Stimulated activated CD8-positive, alpha-beta memory T cell treated with anti-CD3 and anti-CD28 coated beads, Interleukin-12 subunit alpha, Interleukin-12 subunit beta, amount 100 ng/mL, for 1 hour (primary cell): Measurements from ENCODE around the gene XKR3.
"Not testable (repeated sequence)": the region's sequence is repeated elsewhere in the genome, so short reads cannot be mapped to it uniquely, and the experiment has no call there.

Experiments
- DNase-seq: peaks from one replicate; pipeline ENCODE4 v3.0.0-alpha.2; 2020; ENCODE audit warnings: low read depth

XKR3 gene

GRCh38 chr22:16804882-16805281 lies 20.3 kb downstream of the XKR3 start:
- DNase-seq, result no peak

GRCh38 chr22:16803255-16803917 lies 21.8 kb downstream of the XKR3 start:
- no peak for DNase-seq

GRCh38 chr22:16801571-16801970 lies 23.6 kb downstream of the XKR3 start:
- no peak for DNase-seq

- DNase-seq, result no peak
These were observed 24.1 kb downstream of the XKR3 start for GRCh38 chr22:16801088-16801487.

- DNase-seq, result no peak
These were observed 24.9 kb downstream of the XKR3 start for GRCh38 chr22:16800358-16800757.

GRCh38 chr22:16795504-16795903 lies 29.7 kb downstream of the XKR3 start:
- not testable (repeated sequence) for DNase-seq

- no peak for DNase-seq
These were observed 31.4 kb downstream of the XKR3 start for GRCh38 chr22:16793831-16794230.

GRCh38 chr22:16789860-16790493 lies 35.2 kb downstream of the XKR3 start:
- no peak for DNase-seq

GRCh38 chr22:16783930-16784354 lies 41.3 kb downstream of the XKR3 start:
- DNase-seq, result no peak

- DNase-seq, result no peak
These were observed 41.8 kb downstream of the XKR3 start for GRCh38 chr22:16783453-16783852.

- no peak for DNase-seq
These were observed 43.4 kb downstream of the XKR3 start for GRCh38 chr22:16781764-16782329.

GRCh38 chr22:16781074-16781763 lies 44.0 kb downstream of the XKR3 start:
- DNase-seq, result no peak

GRCh38 chr22:16777284-16777924 lies 47.8 kb downstream of the XKR3 start:
- no peak for DNase-seq

- no peak for DNase-seq
These were observed 49.1 kb downstream of the XKR3 start for GRCh38 chr22:16776080-16776479.

- DNase-seq, result no peak
These were observed 50.2 kb downstream of the XKR3 start for GRCh38 chr22:16774911-16775500.

- not testable (repeated sequence) for DNase-seq
These were observed 53.6 kb downstream of the XKR3 start for GRCh38 chr22:16771569-16771968.

GRCh38 chr22:16767927-16768326 lies 57.3 kb downstream of the XKR3 start:
- DNase-seq, result not testable (repeated sequence)

GRCh38 chr22:16762224-16762623 lies 63.0 kb downstream of the XKR3 start:
- DNase-seq, result not testable (repeated sequence)

- not testable (repeated sequence) for DNase-seq
These were observed 64.8 kb downstream of the XKR3 start for GRCh38 chr22:16760416-16760815.

GRCh38 chr22:16749282-16749681 lies 75.9 kb downstream of the XKR3 start:
- DNase-seq, result not testable (repeated sequence)

- DNase-seq, result not testable (repeated sequence)
These were observed 76.9 kb downstream of the XKR3 start for GRCh38 chr22:16748160-16748929.
